HL-60 (cell line): ENCODE data around the gene GDI2.

Experiments
- TF ChIP-seq, protein P1 (sequence below): IDR thresholded peaks from one replicate; pipeline ENCODE4 v1.5.1; 2011; ENCODE audit warnings: low read length, control low read depth, inconsistent platforms; ENCODE audit not compliant: insufficient read depth
- TF ChIP-seq, protein P2 (sequence below): IDR thresholded peaks from 2 replicates; pipeline ENCODE4 v1.6.1; 2012; ENCODE audit warnings: low read depth; ENCODE audit not compliant: insufficient replicate concordance

DNA sequence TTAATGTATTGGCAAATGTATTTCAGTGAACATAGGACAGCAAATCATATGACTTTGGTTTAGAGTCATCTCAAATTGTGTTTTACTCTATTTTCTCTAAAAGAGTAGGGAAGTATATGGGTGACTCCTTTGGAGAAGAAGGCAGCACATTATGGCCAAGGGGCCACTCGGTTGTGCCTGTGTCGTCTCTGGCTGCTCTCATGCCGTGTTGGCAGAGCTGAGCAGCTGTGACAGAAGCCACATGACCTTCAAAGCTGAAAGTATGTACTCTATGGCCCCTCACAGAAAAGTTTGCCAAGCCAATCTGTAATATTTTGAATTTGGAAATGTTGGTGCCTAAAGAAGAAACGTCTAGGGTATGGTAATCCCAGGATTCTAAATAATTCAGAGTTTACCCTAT, 81.1 kb downstream of the GDI2 start:
- TF ChIP-seq, protein P1, sequence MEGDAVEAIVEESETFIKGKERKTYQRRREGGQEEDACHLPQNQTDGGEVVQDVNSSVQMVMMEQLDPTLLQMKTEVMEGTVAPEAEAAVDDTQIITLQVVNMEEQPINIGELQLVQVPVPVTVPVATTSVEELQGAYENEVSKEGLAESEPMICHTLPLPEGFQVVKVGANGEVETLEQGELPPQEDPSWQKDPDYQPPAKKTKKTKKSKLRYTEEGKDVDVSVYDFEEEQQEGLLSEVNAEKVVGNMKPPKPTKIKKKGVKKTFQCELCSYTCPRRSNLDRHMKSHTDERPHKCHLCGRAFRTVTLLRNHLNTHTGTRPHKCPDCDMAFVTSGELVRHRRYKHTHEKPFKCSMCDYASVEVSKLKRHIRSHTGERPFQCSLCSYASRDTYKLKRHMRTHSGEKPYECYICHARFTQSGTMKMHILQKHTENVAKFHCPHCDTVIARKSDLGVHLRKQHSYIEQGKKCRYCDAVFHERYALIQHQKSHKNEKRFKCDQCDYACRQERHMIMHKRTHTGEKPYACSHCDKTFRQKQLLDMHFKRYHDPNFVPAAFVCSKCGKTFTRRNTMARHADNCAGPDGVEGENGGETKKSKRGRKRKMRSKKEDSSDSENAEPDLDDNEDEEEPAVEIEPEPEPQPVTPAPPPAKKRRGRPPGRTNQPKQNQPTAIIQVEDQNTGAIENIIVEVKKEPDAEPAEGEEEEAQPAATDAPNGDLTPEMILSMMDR, result no peak
- TF ChIP-seq, protein P2, sequence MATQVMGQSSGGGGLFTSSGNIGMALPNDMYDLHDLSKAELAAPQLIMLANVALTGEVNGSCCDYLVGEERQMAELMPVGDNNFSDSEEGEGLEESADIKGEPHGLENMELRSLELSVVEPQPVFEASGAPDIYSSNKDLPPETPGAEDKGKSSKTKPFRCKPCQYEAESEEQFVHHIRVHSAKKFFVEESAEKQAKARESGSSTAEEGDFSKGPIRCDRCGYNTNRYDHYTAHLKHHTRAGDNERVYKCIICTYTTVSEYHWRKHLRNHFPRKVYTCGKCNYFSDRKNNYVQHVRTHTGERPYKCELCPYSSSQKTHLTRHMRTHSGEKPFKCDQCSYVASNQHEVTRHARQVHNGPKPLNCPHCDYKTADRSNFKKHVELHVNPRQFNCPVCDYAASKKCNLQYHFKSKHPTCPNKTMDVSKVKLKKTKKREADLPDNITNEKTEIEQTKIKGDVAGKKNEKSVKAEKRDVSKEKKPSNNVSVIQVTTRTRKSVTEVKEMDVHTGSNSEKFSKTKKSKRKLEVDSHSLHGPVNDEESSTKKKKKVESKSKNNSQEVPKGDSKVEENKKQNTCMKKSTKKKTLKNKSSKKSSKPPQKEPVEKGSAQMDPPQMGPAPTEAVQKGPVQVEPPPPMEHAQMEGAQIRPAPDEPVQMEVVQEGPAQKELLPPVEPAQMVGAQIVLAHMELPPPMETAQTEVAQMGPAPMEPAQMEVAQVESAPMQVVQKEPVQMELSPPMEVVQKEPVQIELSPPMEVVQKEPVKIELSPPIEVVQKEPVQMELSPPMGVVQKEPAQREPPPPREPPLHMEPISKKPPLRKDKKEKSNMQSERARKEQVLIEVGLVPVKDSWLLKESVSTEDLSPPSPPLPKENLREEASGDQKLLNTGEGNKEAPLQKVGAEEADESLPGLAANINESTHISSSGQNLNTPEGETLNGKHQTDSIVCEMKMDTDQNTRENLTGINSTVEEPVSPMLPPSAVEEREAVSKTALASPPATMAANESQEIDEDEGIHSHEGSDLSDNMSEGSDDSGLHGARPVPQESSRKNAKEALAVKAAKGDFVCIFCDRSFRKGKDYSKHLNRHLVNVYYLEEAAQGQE, result no peak
